MCF 10A (cell line): ENCODE measurements around the gene SHISA9. TPM values are rescaled to one million over a fixed set of nuclear protein-coding genes. Genes with fewer than 3 reads are reported as not detected.

ENCODE experiments used
- BruUV-seq: library from RNA; stranded (reverse); fragments of 400-500 nt; replicated peaks from 2 replicates; lab custom pipeline; 2021; lab: Mats Ljungman, UMichigan
- CTCF ChIA-PET: fragments of 300-600 bp; sonication (Branson Sonifier 250); formaldehyde crosslinking; extraction: SDS; loops from one replicate; lab custom pipeline; 2021; ENCODE audit warnings: antibody characterized with exemption, inconsistent platforms; lab: Yijun Ruan, JAX
- POLR2A ChIA-PET: fragments of 300-600, 350-650 bp; sonication (Branson Sonifier 250); formaldehyde crosslinking; extraction: SDS; loops from one replicate; lab custom pipeline; 2020; ENCODE audit warnings: antibody characterized with exemption, inconsistent platforms; lab: Yijun Ruan, JAX
- DNase-seq: peaks from one replicate; pipeline ENCODE4 v3.0.0-alpha.2; 2018; ENCODE audit not compliant: unreplicated experiment
- H3K27ac Mint-ChIP-seq: one replicate; pipeline ENCODE4 v1.8.0; 2022; ENCODE audit warnings: mild to moderate bottlenecking, low read depth, mixed read lengths; ENCODE audit not compliant: unreplicated experiment
- H3K27me3 Mint-ChIP-seq: one replicate; pipeline ENCODE4 v1.8.0; 2022; ENCODE audit warnings: mixed read lengths; ENCODE audit not compliant: insufficient read depth, unreplicated experiment
- H3K36me3 Mint-ChIP-seq: one replicate; pipeline ENCODE4 v1.8.0; 2022; ENCODE audit warnings: mild to moderate bottlenecking, moderate library complexity, mixed read lengths; ENCODE audit not compliant: insufficient read depth, unreplicated experiment
- H3K4me1 Mint-ChIP-seq: one replicate; pipeline ENCODE4 v1.8.0; 2022; ENCODE audit warnings: mixed read lengths; ENCODE audit not compliant: insufficient read depth, unreplicated experiment
- H3K4me3 Mint-ChIP-seq: one replicate; pipeline ENCODE4 v1.8.0; 2022; ENCODE audit warnings: mild to moderate bottlenecking, moderate library complexity, mixed read lengths; ENCODE audit not compliant: unreplicated experiment
- H3K9me3 Mint-ChIP-seq: one replicate; pipeline ENCODE4 v1.8.0; 2022; ENCODE audit warnings: mixed read lengths; ENCODE audit not compliant: unreplicated experiment
- CTCF ChIP-seq: fragments of 200-600 bp; IDR thresholded peaks from one replicate; pipeline ENCODE4 v1.8.0; 2022; ENCODE audit warnings: antibody characterized with exemption, mild to moderate bottlenecking; ENCODE audit not compliant: unreplicated experiment
- intact Hi-C: fragments of 100-400 bp; cut with micrococcal nuclease; formaldehyde crosslinking; loops from 2 replicates; pipeline ENCODE4 v1.14.1; 2022
- total RNA-seq: library from RNA; stranded (reverse); gene quantifications from 2 replicates; pipeline ENCODE4 v1.2.3, GENCODE V29; 2022

SHISA9 gene
- total RNA-seq, 1 experiment from 2014 or later = 8.0 TPM

- H3K9me3 Mint-ChIP-seq = peaks cover 15% of the 10 kb centered on the region
- ChIA-PET CTCF (interaction anchor here (0.6 kb wide), 1 partner anchor 755 kb away, joined by 3 read pairs; no protein-coding TSS in a partner anchor), POLR2A (no interaction called here)
- peaks cover 7% of the 10 kb centered on the region for H3K4me1 Mint-ChIP-seq
- H3K36me3 Mint-ChIP-seq = no peaks in the 10 kb centered on the region
- no peaks in the 10 kb centered on the region for H3K27me3 Mint-ChIP-seq
- no peak overlapping the region for H3K4me3 Mint-ChIP-seq
- no peak overlapping the region for H3K27ac Mint-ChIP-seq
- BruUV-seq = no TSS peak
- no peak for DNase-seq
- intact Hi-C loops = no loop called here
- TF ChIP-seq CTCF = no peak
These were observed 40.5 kb downstream of the SHISA9 start for GRCh38 chr16:12941896-12942295.

- Mint-ChIP-seq H3K4me1 (peaks cover 7% of the 10 kb centered on the region), H3K9me3 (peaks cover 15% of the 10 kb centered on the region), H3K4me3 (no peak overlapping the region), H3K27ac (no peak overlapping the region), H3K27me3 (no peaks in the 10 kb centered on the region), H3K36me3 (peaks cover 4% of the 10 kb centered on the region)
- BruUV-seq = no TSS peak
- CTCF ChIA-PET = no interaction called here
- POLR2A ChIA-PET = no interaction called here
- DNase-seq = no peak
- TF ChIP-seq CTCF = no peak
- intact Hi-C loops = no loop called here
These were observed 41.5 kb downstream of the SHISA9 start for GRCh38 chr16:12942861-12943260.

- no peak for DNase-seq
- Mint-ChIP-seq H3K27me3 (no peaks in the 10 kb centered on the region), H3K4me1 (peaks cover 7% of the 10 kb centered on the region), H3K36me3 (peaks cover 4% of the 10 kb centered on the region), H3K27ac (no peak overlapping the region), H3K4me3 (no peak overlapping the region), H3K9me3 (peaks cover 7% of the 10 kb centered on the region)
- TF ChIP-seq CTCF = no peak
- BruUV-seq = no TSS peak
- intact Hi-C loops = no loop called here
- ChIA-PET POLR2A (no interaction called here), CTCF (interaction anchor here (0.6 kb wide), 2 partner anchors 500 to 504 kb away, joined by 3 read pairs; no protein-coding TSS in a partner anchor)
These were observed 42.9 kb downstream of the SHISA9 start for GRCh38 chr16:12944300-12944699.

- Mint-ChIP-seq H3K27me3 (no peaks in the 10 kb centered on the region), H3K36me3 (peaks cover 4% of the 10 kb centered on the region), H3K4me1 (no peaks in the 10 kb centered on the region), H3K4me3 (no peak overlapping the region), H3K27ac (no peak overlapping the region), H3K9me3 (peaks cover 10% of the 10 kb centered on the region)
- POLR2A ChIA-PET = no interaction called here
- no peak for TF ChIP-seq CTCF
- no TSS peak for BruUV-seq
- intact Hi-C loops = no loop called here
- CTCF ChIA-PET = interaction anchor here (0.6 to 0.7 kb wide), 2 partner anchors 50 to 913 kb away, joined by 3 to 5 read pairs; partner anchors contain the start of gene SHISA9
- no peak for DNase-seq
These were observed 50.0 kb downstream of the SHISA9 start for GRCh38 chr16:12951392-12951791.
